Mesothelial cell of epicardium (in vitro differentiated cells): ENCODE results near the gene CYP2W1. TPM values are rescaled to one million over a fixed set of nuclear protein-coding genes. Genes with fewer than 3 reads are reported as not detected.
A peak's percentile ranks its signal among the peaks of the same experiment; 100 is the strongest.

Experiments
- DNase-seq, 2 experiments: peaks; one replicate each; pipeline ENCODE4 v3.0.0; 2021; ENCODE audit warnings: low spot score in 2 of 2; ENCODE audit not compliant: unreplicated experiment in 2 of 2
- H3K27ac Mint-ChIP-seq: 2 replicates; pipeline ENCODE4 v1.8.0; 2021; ENCODE audit warnings: mixed read lengths
- H3K27me3 Mint-ChIP-seq: 2 replicates; pipeline ENCODE4 v1.8.0; 2021; ENCODE audit warnings: low read depth, mixed read lengths
- H3K36me3 Mint-ChIP-seq: 2 replicates; pipeline ENCODE4 v1.8.0; 2021; ENCODE audit warnings: mixed read lengths
- H3K4me1 Mint-ChIP-seq: 2 replicates; pipeline ENCODE4 v1.8.0; 2021; ENCODE audit warnings: mixed read lengths
- H3K4me3 Mint-ChIP-seq: 2 replicates; pipeline ENCODE4 v1.8.0; 2021; ENCODE audit warnings: mild to moderate bottlenecking, moderate library complexity, mixed read lengths
- H3K9me3 Mint-ChIP-seq: 2 replicates; pipeline ENCODE4 v1.8.0; 2021; ENCODE audit warnings: mixed read lengths
- total RNA-seq: library from RNA; stranded (reverse); gene quantifications from 3 replicates; pipeline ENCODE4 v1.2.1, GENCODE V29; 2021
- TF ChIP-seq, protein P1 (sequence below): fragments of 200-600 bp; sonication (generic); IDR thresholded peaks from one replicate; pipeline ENCODE4 v1.5.0; 2021; ENCODE audit warnings: antibody characterized with exemption; ENCODE audit not compliant: unreplicated experiment

The CYP2W1 gene
- total RNA-seq, 1 donor from 2014 or later, result 5.6 TPM

DNA sequence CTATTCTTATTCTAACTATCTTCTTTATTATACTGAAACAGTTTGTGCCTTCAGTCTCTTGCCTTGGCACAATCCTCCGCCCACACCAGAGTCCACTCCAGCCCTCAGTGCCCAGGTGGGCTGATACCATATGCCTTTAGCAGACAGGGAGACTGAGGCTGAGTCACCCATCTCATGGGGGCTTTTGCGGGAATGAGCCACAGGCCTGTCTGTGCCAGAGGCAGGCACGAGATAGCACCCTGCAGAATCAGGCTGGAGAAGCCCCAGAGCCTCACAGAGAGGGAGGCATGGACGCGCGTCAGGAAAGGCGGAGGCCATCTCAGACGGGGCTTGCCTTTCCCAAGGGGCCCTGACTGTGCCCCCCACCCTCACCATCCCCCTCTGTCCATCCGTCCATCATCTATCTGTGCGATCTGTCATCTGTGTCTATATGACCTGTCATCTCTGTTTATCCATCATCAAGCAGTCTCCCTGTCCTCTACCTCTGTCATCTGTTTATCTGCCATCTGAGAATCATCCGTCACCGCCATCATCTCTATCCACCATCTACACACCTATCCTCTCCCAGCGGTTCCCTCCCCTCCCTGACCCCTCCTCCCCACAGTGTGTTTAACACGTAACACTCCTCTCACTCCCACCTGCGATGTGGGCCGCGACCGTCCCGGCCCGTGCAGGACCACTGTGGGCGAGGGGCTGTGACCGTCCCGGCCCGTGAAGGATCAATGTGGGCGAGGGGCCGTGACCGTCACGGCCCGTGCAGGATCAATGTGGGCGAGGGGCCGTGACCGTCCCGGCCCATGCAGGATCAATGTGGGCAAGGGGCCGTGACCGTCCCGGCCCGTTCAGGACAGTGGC is 21.2 kb upstream of the CYP2W1 start:
- Mint-ChIP-seq H3K27me3 (peaks cover 8% of the 10 kb centered on the region), H3K4me1 (peaks cover 33% of the 10 kb centered on the region), H3K4me3 (no peak overlapping the region), H3K9me3 (no peaks in the 10 kb centered on the region), H3K36me3 (no peaks in the 10 kb centered on the region), H3K27ac (peak overlapping the region; percentile 39)
- TF ChIP-seq, protein P1, sequence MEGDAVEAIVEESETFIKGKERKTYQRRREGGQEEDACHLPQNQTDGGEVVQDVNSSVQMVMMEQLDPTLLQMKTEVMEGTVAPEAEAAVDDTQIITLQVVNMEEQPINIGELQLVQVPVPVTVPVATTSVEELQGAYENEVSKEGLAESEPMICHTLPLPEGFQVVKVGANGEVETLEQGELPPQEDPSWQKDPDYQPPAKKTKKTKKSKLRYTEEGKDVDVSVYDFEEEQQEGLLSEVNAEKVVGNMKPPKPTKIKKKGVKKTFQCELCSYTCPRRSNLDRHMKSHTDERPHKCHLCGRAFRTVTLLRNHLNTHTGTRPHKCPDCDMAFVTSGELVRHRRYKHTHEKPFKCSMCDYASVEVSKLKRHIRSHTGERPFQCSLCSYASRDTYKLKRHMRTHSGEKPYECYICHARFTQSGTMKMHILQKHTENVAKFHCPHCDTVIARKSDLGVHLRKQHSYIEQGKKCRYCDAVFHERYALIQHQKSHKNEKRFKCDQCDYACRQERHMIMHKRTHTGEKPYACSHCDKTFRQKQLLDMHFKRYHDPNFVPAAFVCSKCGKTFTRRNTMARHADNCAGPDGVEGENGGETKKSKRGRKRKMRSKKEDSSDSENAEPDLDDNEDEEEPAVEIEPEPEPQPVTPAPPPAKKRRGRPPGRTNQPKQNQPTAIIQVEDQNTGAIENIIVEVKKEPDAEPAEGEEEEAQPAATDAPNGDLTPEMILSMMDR, result no peak
- no peak for DNase-seq

DNA sequence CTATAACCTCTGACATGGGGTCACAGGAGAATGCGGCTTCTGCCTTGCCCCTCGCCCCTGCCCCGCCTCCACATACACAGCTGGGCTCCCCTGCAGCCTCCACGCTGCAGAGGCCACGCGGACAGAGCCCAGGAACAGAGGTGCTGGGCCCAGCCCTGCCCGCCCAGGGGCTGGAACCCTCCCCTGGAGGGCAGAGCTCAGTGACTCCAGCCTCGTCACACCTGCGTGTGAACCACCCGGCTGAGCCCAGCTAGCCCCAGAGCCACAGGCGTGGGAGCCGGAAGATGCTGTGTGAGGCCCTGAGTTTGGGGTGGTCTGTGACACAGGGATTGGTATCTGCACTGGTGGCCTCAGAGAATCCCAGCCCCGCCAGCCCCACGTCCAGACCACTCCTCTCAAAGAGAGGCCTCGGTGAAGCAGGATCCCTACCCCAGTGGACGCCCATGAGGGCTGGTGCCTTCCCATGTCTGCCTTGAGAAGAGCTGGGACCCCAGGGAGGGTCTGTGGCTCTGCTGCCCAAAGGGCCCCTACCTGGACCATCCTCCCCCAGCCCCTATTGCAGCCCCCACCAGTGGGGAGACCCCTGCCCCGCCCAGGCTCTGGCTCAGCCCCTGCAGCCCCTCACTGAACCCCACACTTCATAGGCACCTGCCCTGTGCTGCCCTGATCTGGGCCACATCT is 20.4 kb upstream of the CYP2W1 start:
- Mint-ChIP-seq H3K4me1 (peaks cover 33% of the 10 kb centered on the region), H3K27me3 (peaks cover 7% of the 10 kb centered on the region), H3K4me3 (no peak overlapping the region), H3K36me3 (no peaks in the 10 kb centered on the region), H3K9me3 (no peaks in the 10 kb centered on the region), H3K27ac (no peak overlapping the region)
- no peak for DNase-seq
- TF ChIP-seq, protein P1, result no peak

DNA sequence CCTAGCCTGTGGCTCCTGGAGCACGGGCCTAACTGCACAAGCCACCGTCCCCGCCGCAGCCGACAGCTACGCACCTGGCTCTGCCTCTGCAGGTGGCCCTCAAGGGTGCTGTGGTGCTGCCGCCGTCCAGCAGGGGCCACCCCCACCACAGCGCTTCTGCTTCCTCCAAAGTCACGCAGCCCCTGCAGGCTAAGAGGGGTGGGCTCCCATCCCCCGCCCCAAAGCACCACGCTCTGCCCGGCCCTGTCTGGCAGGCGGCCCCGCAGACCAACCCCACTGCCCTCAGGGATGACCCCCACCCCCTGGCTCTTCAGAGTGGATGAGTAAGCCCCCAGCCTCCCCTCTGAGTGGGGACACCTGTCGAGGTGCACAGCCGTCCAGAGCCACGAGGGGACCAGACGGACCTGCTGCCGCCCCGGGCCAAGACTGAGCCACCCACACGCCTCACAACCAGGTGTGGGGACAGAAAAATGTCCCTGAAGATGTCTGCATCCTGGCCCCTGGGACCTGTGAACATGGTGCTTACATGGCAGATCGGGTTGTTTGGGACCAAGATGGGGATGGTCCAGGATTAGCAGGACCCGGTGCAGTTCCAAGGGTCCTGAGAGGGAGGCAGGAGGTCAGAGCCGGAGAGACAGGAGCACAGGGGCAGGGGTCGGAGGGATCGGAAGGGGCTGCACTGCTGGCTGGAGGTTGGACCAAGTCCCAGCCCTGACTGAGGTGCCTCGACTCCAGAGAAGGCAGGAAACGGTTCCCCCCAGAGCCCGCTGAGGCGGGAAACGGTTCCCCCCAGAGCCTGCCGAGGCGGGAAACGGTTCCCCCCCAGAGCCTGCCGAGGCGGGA is 19.5 kb upstream of the CYP2W1 start:
- H3K9me3 Mint-ChIP-seq, result no peaks in the 10 kb centered on the region
- H3K27ac Mint-ChIP-seq, result peak overlapping the region; percentile 53
- no peak overlapping the region for H3K4me3 Mint-ChIP-seq
- peaks cover 5% of the 10 kb centered on the region for H3K36me3 Mint-ChIP-seq
- no peak for DNase-seq
- peaks cover 33% of the 10 kb centered on the region for H3K4me1 Mint-ChIP-seq
- H3K27me3 Mint-ChIP-seq, result peaks cover 7% of the 10 kb centered on the region
- TF ChIP-seq, protein P1, result no peak

DNA sequence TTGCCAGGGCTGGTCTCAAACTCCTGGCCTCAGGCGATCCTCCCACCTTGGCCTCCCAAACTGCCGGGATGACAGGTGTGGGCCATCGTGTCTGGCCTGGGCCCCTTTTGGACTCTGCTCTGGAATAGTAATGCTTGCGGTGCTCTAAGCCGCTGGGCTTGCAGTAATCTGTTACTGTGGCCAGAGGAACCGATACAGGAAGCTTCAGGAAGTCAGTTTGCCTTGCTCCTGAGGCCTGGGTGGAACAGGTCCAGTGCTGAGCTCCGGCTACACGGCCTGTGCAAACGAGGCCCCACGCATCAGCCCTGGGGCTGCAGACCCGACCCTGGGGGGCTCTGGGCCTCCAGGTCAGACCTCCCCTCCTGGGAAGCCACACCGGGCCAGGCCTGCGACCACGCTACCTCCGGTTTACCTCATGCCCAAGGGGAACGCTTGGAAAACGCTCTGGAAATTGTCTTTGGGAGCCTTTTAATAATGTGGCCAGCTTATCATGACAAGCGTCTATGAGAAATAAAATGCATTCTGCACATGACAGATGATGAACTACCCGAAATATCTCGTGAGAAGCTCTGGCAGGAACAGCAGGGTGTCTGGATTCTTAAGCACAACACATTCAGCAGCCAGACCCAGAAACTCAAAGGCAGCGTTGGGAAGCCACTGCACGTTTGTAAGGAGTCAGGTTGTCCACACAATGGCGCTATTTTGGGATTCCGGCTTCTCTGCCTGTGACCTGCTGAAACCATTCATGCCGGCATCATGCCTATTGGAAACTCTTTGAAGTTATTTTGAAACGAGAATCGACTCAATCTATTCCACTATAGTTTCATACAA is 18.4 kb upstream of the CYP2W1 start:
- H3K4me3 Mint-ChIP-seq, result peak overlapping the region; percentile 24
- peaks cover 3% of the 10 kb centered on the region for H3K27me3 Mint-ChIP-seq
- peaks cover 5% of the 10 kb centered on the region for H3K36me3 Mint-ChIP-seq
- H3K4me1 Mint-ChIP-seq, result peaks cover 33% of the 10 kb centered on the region
- no peak for DNase-seq
- H3K27ac Mint-ChIP-seq, result peak overlapping the region; percentile 90
- TF ChIP-seq, protein P1, result no peak
- no peaks in the 10 kb centered on the region for H3K9me3 Mint-ChIP-seq
